Brain microvascular endothelial cell (primary cell): ENCODE data around the gene TXNRD2.

Experiments used
- DNase-seq: peaks from one replicate; pipeline ENCODE4 v3.0.0-alpha.2; 2020
- H3K27ac ChIP-seq: fragments of 250-450 bp; sonication (Bioruptor Pico); 2 replicates; pipeline ENCODE4 v1.5.1; 2020; ENCODE audit warnings: mild to moderate bottlenecking, moderate library complexity
- H3K27me3 ChIP-seq: fragments of 250-450 bp; sonication (Bioruptor Pico); replicated peaks from 2 replicates; pipeline ENCODE4 v1.5.1; 2020; ENCODE audit warnings: mild to moderate bottlenecking
- H3K36me3 ChIP-seq: fragments of 250-450 bp; sonication (Bioruptor Pico); replicated peaks from 2 replicates; pipeline ENCODE4 v1.5.1; 2020; ENCODE audit warnings: mild to moderate bottlenecking
- H3K4me3 ChIP-seq: 2 replicates; pipeline ENCODE4 v1.5.1; 2011; ENCODE audit warnings: low read depth, mild to moderate bottlenecking, control low read depth, low read length, moderate library complexity
- in situ Hi-C: cut with HindIII; loops from 2 replicates; pipeline ENCODE4 v1.10.0; 2017; ENCODE audit warnings: low sequenced_read_pairs, low pct_ligation_motif_present
- TF ChIP-seq, protein P1 (sequence below): IDR thresholded peaks from 2 replicates; pipeline ENCODE4 v1.5.1; 2011; ENCODE audit warnings: low read depth, mild to moderate bottlenecking, moderate library complexity, low read length, control low read depth, inconsistent platforms; ENCODE audit errors: missing control alignments

TXNRD2 gene

DNA sequence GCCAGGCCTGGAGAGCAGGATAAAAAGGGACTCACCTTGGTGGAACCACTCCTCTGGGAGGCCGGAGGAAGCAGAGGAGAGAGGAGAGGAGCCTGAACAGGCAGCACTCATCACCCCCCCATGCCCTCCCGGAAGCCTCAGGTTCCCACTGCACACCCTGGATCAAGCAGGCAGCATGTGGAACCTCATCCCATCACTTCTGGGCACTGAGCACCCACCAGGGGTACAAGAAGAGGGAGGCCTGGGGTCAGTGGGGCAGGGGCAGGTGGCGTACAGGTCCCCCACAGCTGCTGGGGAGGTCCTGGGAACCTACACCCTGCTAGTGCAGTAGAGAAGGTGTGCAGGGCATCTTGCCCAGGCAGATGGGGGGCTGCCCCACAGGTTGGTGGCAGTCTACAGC is 35.1 kb upstream of the TXNRD2 start:
- H3K27me3 ChIP-seq = no peaks in the 10 kb centered on the region
- TF ChIP-seq, protein P1, sequence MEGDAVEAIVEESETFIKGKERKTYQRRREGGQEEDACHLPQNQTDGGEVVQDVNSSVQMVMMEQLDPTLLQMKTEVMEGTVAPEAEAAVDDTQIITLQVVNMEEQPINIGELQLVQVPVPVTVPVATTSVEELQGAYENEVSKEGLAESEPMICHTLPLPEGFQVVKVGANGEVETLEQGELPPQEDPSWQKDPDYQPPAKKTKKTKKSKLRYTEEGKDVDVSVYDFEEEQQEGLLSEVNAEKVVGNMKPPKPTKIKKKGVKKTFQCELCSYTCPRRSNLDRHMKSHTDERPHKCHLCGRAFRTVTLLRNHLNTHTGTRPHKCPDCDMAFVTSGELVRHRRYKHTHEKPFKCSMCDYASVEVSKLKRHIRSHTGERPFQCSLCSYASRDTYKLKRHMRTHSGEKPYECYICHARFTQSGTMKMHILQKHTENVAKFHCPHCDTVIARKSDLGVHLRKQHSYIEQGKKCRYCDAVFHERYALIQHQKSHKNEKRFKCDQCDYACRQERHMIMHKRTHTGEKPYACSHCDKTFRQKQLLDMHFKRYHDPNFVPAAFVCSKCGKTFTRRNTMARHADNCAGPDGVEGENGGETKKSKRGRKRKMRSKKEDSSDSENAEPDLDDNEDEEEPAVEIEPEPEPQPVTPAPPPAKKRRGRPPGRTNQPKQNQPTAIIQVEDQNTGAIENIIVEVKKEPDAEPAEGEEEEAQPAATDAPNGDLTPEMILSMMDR = no peak
- no peak overlapping the region for H3K27ac ChIP-seq
- no peak overlapping the region for H3K4me3 ChIP-seq
- no peaks in the 10 kb centered on the region for H3K36me3 ChIP-seq
- in situ Hi-C loops = no loop called here
- DNase-seq = no peak

DNA sequence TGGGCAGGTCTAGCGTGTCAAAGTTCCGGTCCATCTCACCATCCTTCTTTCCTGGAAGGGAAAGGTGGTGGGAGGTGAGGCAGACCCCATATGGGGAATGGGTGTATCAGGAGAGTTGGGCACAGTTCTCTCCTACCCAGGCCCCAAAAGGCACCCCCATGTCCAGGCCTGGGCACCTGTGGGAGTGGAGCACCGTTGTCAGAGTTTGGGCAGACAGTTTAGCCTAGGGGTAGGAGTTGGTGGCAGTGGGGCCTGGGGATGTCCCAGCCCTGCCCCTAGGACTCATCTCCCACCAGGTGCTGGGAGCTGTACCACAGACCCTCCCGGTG is 34.1 kb upstream of the TXNRD2 start:
- H3K4me3 ChIP-seq = no peak overlapping the region
- H3K36me3 ChIP-seq = no peaks in the 10 kb centered on the region
- TF ChIP-seq, protein P1 = no peak
- no peaks in the 10 kb centered on the region for H3K27me3 ChIP-seq
- DNase-seq = no peak
- no peak overlapping the region for H3K27ac ChIP-seq
- in situ Hi-C loops = no loop called here

DNA sequence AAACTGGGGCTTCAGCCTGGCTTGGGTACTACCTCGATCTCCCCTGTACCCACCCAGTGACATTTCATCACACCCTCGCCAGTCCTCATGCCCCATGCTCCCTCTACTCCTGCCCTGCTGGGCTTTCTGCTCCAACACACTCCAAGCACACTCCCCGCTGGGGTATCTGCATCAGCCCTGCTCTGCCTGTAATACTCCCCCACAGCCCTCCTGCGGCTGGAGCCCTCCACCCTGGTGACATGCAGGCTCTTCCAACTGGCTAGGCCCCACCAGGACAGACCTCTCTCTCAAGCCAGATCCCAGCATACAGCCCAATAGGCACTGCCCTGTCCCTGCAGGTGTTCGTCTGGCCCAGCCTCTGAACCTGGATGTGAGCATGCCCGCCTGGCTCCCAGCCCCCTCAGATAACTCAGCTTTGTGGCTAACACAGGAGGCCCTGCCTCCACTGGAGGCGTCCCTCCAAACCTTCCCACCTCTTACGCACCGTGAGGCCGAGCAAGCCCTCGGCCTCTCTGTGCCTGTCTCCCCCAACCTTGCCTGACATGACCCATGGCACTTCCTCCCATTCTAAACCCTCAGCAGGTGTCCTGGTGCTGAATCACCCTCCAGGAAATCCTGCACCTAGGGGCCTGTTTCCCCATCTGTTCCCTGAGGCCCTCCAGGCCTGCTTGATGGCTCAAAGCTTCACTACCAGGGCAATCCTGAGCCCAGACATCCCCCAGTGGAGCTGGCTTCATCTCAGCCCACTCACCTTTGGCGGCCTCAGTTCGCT is 33.5 kb upstream of the TXNRD2 start:
- Histone ChIP-seq H3K36me3 (no peaks in the 10 kb centered on the region), H3K27ac (no peak overlapping the region), H3K27me3 (no peaks in the 10 kb centered on the region), H3K4me3 (no peak overlapping the region)
- TF ChIP-seq, protein P1 = no peak
- in situ Hi-C loops = no loop called here
- no peak for DNase-seq

DNA sequence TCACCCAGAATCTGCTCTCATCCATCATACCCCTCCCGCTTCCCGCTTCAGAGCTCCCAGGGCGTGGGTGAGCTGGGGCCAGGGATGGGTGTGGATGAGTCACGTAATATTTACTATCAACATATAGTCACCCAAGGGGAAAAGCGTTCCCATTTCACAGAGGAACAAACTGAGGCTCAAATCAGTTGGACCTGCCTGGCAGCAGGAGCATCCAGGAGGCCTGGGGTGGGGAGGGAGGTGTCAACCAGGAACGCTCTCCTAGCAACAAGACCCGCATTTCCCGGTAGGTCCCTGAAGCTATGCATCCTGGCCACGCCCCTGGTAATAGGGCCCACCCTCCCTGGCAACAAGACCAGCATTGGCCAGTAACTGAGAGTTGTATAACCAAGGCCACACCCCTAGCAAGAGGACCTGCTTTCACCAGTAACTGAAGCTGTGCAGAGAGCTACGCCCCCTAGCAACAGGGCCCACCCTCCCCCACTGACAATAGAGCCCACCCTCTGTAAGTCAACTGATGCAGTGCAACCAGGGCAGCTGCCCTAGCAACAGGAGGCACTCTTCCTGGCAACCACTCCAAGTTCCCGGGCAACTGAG is 32.7 kb upstream of the TXNRD2 start:
- TF ChIP-seq, protein P1 = no peak
- H3K4me3 ChIP-seq = no peak overlapping the region
- no peaks in the 10 kb centered on the region for H3K36me3 ChIP-seq
- peak; percentile 42 for DNase-seq
- in situ Hi-C loops = no loop called here
- H3K27me3 ChIP-seq = no peaks in the 10 kb centered on the region
- H3K27ac ChIP-seq = no peak overlapping the region

DNA sequence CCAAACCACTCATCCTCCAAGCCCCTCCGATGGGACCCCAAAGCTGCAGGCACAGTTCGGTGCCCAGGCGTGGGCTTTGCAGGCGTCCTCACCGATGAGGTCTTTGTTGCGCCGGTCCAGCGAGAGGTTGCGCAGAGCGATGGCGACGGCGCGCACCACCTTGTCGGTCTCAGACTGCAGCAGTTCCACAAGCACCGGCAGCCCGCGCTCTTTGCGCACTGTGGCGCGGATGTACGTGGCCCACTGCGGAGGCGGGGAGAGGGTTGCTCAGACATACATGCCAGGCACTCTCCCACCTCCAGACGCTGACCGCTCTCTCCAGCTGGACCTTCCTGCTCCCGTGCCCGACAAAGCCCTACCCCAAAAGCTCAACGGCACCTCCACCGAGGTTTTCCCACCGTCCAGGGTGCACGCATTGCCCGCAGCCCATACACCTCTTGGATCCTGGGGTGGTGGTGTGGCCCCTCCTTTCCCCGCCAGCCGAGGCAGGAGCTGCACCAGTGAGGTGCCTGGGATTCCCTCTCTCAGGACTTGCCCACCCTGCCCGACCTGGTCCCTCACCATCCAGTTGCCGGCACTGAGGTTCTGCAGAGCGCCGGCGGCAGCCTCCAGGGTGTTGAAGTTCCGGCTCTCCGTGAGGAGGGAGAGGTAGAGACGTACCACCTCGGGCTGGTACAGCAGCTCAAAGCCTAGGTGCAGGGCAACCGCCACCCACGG is 32.1 kb upstream of the TXNRD2 start:
- TF ChIP-seq, protein P1 = no peak
- no peak for DNase-seq
- Histone ChIP-seq H3K27me3 (no peaks in the 10 kb centered on the region), H3K36me3 (peaks cover 4% of the 10 kb centered on the region), H3K4me3 (no peak overlapping the region), H3K27ac (no peak overlapping the region)
- in situ Hi-C loops = no loop called here
